LNCaP clone FGC (cell line): ENCODE data around the gene PRPF18.

Source experiments
- DNase-seq: peaks from one replicate; pipeline ENCODE4 v3.0.0-alpha.2; 2011; ENCODE audit warnings: low read depth
- H3K4me3 ChIP-seq: 2 replicates; pipeline ENCODE4 v1.5.1; 2011; ENCODE audit warnings: mild to moderate bottlenecking, low read depth, low read length, control low read depth
- CTCF ChIP-seq: IDR thresholded peaks from 2 replicates; pipeline ENCODE4 v1.5.1; 2012; ENCODE audit warnings: mild to moderate bottlenecking; ENCODE audit not compliant: control insufficient read depth, insufficient read depth; ENCODE audit errors: extremely low read depth

Gene PRPF18

GRCh38 chr10:13668126-13668525, 81.4 kb downstream of the PRPF18 start:
- DNase-seq, result no peak
- TF ChIP-seq CTCF, result no peak
- no peak overlapping the region for H3K4me3 ChIP-seq

GRCh38 chr10:13669182-13669855, 82.6 kb downstream of the PRPF18 start:
- DNase-seq, result no peak
- no peak overlapping the region for H3K4me3 ChIP-seq
- no peak for TF ChIP-seq CTCF

- no peak for TF ChIP-seq CTCF
- no peak for DNase-seq
Observed at GRCh38 chr10:13669901-13670300, 83.1 kb downstream of the PRPF18 start.

GRCh38 chr10:13670311-13670710, 83.5 kb downstream of the PRPF18 start:
- H3K4me3 ChIP-seq, result no peak overlapping the region
- DNase-seq, result no peak
- TF ChIP-seq CTCF, result no peak

More at GRCh38 chr10:13669901-13670300, 83.1 kb downstream of the PRPF18 start:
- no peak overlapping the region for H3K4me3 ChIP-seq

GRCh38 chr10:13671904-13672303, 85.1 kb downstream of the PRPF18 start:
- H3K4me3 ChIP-seq, result no peak overlapping the region
- TF ChIP-seq CTCF, result no peak
- no peak for DNase-seq

GRCh38 chr10:13672548-13672947, 85.8 kb downstream of the PRPF18 start:
- DNase-seq, result no peak
- no peak overlapping the region for H3K4me3 ChIP-seq
- no peak for TF ChIP-seq CTCF

GRCh38 chr10:13673156-13673555, 86.4 kb downstream of the PRPF18 start:
- H3K4me3 ChIP-seq, result no peak overlapping the region
- TF ChIP-seq CTCF, result no peak
- no peak for DNase-seq
